Measurements from ENCODE around the gene ZNF487. TPM values are rescaled to one million over a fixed set of nuclear protein-coding genes. Genes with fewer than 3 reads are reported as not detected.

ZNF487 gene
- total RNA-seq, 1 experiment from 2014 or later = 4.0 TPM

DNA sequence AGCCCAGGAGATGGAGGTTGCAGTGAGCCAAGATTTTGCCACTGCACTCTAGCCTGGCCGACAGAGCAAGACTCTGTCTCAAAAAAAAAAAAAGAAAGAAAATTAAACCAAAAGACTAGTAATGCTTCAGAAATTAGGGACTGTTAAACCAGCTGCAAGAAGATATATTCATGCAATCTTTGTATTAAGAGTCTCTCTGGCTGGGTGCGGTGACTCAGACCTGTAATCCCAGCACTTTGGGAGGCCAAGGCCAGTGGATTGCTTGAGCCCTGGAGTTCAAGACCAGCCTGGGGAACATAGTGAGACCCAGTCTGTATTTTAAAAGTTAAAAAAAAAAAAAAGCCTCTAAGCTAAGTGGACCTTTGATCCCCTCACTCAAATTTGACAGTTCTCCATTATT, 25.4 kb upstream of the ZNF487 start:
- H3K36me3 ChIP-seq (ENCODE audit: control insufficient read depth in 1 of 2, insufficient read depth in 2 of 2, low read length in 2 of 2) = no peaks in the 10 kb centered on the region; a peak in 1 of 4 replicates
- intact Hi-C loops (cut with micrococcal nuclease) = no loop called here
- RAD21 ChIA-PET (ENCODE audit: low non-redundant PET in 1 of 2, low total read pairs in 2 of 2, uncharacterized antibody in 2 of 2, unreplicated experiment in 2 of 2) = interaction anchor here in 1 of 2 experiments (0.6 kb wide), 1 partner anchor 14 kb away, joined by 3 read pairs; no protein-coding TSS in a partner anchor
- DNase-seq (ENCODE audit: low read depth, low spot score) (no peak), ATAC-seq (no peak)
- POLR2A ChIA-PET = no interaction called here
- H3K4me3 ChIP-seq (replicated peaks in 1 of 2; ENCODE audit: low read depth in 1 of 2, low read length in 2 of 2) = no peak overlapping the region
- peaks cover 31% of the 10 kb centered on the region for H3K79me2 ChIP-seq (ENCODE audit: insufficient read depth, low read length)
- no peaks in the 10 kb centered on the region for H3K9me2 ChIP-seq (ENCODE audit: insufficient read depth)
- CTCF ChIA-PET = no interaction called here
- no peak overlapping the region for H3K9ac ChIP-seq (ENCODE audit: low read length)
- H3K9me3 ChIP-seq (ENCODE audit: control insufficient read depth in 1 of 2, insufficient read depth in 1 of 2, low read depth in 1 of 2, low read length in 2 of 2) = no peaks in the 10 kb centered on the region
- TF ChIP-seq, protein P1, sequence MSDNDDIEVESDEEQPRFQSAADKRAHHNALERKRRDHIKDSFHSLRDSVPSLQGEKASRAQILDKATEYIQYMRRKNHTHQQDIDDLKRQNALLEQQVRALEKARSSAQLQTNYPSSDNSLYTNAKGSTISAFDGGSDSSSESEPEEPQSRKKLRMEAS (IDR thresholded peaks at IDR 0.05) = no peak
- no peak for TF ChIP-seq POLR2AphosphoS5 (IDR thresholded peaks at IDR 0.05; ENCODE audit: low read depth, low read length)
- TF ChIP-seq TCF7L2 (IDR thresholded peaks at IDR 0.05; ENCODE audit: borderline replicate concordance, extremely low read depth, insufficient read depth, insufficient read length) = no peak
- no peak for TF ChIP-seq EGR1 (IDR thresholded peaks at IDR 0.05; ENCODE audit: low read depth)
- no peak for TF ChIP-seq CEBPB (IDR thresholded peaks at IDR 0.05; ENCODE audit: low read depth)
- TF ChIP-seq SIN3A (IDR thresholded peaks at IDR 0.05; ENCODE audit: low read depth) = no peak
- no peak for TF ChIP-seq JUND (IDR thresholded peaks at IDR 0.05)
- no peak for TF ChIP-seq REST (IDR thresholded peaks at IDR 0.05; ENCODE audit: low read depth)
- no peak overlapping the region for H2AFZ ChIP-seq (ENCODE audit: low read depth, low read length, poor library complexity, severe bottlenecking)
- H3K4me1 ChIP-seq (ENCODE audit: control insufficient read depth in 1 of 2, insufficient read depth in 2 of 2, low read length in 2 of 2) = peaks cover 16 to 27% of the 10 kb centered on the region in 2 experiments
- no peaks in the 10 kb centered on the region for H4K20me1 ChIP-seq (ENCODE audit: insufficient read depth)
- peak overlapping the region; percentile 93; the same call in 1 of the 2 replicates for H3K4me2 ChIP-seq (ENCODE audit: low read length)
- no peaks in the 10 kb centered on the region for H3K27me3 ChIP-seq (ENCODE audit: insufficient read depth, low read length)
- no TSS peak for BruUV-seq (replicated peaks)
- H3K27ac ChIP-seq (ENCODE audit: low read depth, low read length) = peak overlapping the region; percentile 34; the same call in 1 of the 2 replicates

Measured in HCT116 (cell line).